Left renal cortex interstitium (tissue), 4 donors: ENCODE results near the gene ZNF609. TPM values are rescaled to one million over a fixed set of nuclear protein-coding genes. Genes with fewer than 3 reads are reported as not detected.
"Not testable (repeated sequence)": the region's sequence is repeated elsewhere in the genome, so short reads cannot be mapped to it uniquely, and the experiment has no call there.

ENCODE experiments used
- DNase-seq, 4 donors: peaks; one replicate each; pipeline ENCODE4 v3.0.0-alpha.2; 2013; ENCODE audit warnings: low read depth in 4 of 4, low spot score in 2 of 4, missing footprints in 1 of 4
- polyA plus RNA-seq, 4 donors: library from polyadenylated mRNA; unstranded; fragments of 120-200 nt; gene quantifications; one replicate each; pipeline ENCODE4 v1.2.1, GENCODE V29; 2013; ENCODE audit not compliant: insufficient read length in 4 of 4

ZNF609 gene
- polyA plus RNA-seq, 4 donors, result 32.4 to 40.9 (median 34.0) TPM

DNA sequence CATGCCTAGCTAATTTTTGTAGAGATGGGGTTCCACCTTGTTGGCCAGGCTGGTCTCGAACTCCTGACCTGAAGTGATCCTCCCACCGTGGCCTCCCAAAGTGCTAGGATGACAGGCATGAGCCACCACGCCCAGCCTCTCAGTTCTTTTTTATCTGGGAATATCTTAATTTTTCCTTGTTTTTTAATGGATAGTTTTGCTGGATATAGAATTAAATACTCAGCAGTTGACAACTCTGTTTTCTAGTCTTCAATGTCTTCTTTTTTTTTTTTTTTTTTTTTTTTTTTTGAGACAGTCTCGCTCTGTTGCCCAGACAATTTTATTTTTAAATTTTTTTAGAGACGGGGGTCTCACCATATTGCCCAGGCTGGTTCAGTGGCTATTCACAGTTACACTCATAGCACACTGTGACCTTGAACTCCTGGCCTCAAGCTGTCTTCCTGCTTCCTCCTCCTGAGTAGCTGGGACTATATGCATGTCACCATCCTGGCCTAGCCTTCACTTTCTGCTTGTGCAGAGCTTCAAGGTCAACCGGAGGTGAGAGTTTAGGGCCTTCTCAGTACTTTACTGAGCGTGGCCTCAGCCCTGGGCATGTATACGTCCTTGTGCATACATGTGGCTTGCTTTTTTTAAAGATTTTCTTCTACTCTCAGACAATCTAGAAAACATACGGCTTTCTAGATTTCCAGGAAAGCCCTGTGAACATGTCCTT is 120.5 kb downstream of the ZNF609 start:
- no peak for DNase-seq

DNA sequence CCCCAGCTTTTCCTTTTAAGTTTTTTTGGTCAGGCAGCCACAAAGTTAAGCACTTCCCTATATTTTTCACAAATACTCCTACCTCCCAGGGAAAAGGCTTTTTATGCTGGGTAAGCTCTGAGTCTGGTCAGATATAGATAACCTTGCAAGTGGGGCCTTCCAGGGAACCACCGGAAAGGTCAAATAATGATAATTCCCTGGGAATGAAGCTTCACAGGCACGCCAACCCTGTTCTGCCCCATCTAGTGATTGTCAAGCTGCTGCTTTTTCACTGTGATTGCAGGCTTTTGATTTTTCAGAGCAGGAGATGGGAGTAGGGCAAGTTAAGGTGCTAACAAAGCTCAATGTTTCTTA is 121.0 kb downstream of the ZNF609 start:
- no peak for DNase-seq

DNA sequence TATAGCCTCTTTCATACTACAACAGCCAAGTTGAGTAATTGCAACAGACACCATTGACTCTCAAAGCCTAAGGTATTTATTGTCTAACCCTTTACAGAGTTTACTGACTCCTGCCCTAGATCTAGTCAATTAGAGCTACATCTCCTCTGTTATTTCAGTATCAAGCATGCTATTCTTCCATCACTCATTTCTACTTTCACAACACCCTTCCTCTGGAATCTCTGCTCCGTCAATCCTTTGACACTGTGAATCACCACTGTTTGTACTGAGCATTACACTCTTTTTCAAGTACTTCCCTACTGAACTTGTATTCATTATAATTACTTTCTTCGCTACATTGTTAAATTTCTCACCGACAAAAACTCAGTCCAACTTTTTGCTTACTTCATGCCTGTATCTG is 121.8 kb downstream of the ZNF609 start:
- DNase-seq, result no peak

DNA sequence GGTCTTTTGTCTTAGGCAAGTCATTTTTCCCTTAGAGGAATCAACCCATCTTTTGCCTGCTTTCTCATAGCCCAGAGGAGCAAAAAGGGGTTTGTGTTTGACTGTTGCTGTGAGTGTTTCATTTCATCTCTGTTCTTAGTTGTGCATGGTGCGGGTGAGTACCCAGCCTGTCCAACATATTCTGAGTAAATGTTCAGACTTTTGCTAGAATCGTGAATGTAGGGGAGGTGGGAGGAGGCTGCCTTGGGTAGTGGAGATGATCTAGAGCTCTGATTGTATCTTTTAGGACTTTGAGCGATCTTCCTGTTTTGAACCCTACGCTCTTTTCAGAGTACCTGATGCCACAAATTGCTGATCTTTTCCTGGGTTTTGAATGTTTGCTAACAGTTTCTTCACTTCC is 123.1 kb downstream of the ZNF609 start:
- no peak for DNase-seq

DNA sequence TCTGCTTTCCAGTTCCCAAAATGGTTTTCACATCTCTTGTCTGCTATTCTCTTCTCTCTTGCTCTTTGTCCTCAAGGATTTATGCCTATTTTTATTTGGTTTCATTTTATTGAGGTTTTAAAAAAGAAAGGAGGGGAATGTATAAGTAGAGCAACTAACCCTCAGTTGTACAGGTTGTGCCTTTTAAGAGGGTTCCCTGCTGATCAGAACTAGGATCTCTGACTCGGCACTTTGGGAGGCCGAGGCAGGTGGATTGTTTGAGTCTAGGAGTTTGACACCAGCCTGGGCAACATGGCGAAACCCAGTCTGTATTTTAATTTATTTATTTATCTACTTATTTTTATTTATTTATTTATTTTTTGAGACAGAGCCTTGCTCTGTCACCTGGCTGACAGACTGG is 123.6 kb downstream of the ZNF609 start:
- DNase-seq, result no peak

DNA sequence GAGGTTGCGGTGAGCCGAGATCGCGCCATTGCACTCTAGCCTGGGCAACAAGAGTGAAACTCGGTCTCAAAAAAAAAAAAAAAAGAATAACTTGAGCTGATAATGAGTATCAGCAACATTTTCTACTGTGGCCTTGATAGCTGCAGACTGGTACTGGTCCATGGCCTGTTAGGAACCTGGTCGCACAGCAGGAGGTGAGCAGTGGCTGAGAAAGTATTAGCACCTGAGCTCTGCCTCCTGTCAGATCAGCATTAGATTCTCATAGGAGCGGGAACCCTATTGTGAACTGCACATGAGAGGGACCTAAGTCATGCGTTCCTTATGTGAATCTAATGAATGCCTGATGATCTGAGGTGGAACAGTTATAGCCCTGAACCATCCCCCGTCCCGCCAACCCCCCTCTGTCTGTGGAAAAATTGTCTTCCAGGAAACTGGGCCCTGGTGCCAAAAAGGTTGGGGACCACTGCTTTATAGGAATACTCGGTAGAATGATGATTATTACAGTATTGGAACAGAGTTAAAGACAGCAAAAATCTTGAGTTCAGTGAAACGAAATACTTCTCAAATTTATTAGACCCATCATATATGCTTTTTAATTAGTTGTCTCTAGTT is 126.0 kb downstream of the ZNF609 start:
- no peak for DNase-seq

DNA sequence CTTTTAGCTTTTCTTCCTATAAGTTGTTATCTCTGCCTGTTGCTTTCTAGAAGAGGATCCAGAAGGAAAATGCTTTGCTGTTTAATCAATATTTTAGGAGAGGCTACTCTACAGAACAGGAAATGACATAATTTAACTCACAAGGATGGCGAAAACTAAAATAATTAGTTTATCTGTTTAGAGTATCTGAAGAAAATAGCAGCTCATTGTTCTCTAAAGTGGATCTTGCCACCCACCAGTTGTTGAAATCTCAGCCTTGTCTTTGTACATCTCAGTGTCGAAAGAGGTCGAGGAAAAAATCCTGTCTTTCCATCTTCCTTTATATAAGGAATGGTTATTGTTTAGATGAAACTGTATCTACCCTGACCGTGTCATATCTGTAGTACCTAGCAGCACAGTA is 126.6 kb downstream of the ZNF609 start:
- DNase-seq, result no peak

DNA sequence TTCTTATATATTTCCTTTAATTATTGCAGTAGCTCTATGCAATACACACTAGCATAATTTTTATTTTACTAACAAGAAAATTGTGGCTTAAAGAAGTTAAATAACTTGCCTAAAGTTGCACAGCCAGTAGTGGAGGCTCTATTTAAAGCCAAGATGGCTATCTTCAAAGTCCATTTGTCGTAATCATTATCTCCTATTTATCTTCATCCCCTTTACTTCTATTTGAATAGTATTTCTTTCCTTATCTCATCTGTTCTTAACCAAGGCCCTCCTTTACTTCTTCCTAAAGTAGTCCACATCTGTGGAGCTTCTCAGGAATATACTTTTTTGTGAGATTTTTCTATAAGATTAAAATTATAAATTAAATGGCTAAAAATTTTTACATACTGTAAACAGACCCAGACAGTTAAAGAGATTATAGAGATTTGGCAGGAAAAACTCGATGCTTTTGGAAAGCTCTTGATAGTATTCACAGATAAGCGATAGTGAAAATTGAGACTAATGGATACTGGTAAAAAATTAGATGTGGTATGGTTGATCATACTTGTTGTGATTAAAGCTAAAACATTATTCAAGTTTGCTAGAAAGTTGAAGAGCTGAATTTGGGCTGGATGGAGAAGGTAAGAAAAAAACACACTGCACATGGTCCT is 129.2 kb downstream of the ZNF609 start:
- no peak for DNase-seq

DNA sequence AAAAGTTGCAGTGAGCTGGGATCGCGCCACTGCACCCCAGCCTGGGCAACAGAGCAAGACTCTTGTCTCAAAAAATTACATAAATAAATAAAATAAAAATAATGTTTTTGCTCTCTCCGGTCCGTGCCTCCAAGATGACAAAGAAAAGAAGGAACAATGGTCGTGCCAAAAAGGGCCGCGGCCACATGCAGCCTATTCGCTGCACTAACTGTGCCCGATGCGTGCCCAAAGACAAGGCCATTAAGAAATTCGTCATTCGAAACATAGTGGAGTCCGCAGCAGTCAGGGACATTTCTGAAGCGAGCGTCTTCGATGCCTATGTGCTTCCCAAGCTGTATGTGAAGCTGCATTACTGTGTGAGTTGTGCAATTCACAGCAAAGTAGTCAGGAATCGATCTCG is 132.5 kb downstream of the ZNF609 start:
- DNase-seq, result not testable (repeated sequence)

DNA sequence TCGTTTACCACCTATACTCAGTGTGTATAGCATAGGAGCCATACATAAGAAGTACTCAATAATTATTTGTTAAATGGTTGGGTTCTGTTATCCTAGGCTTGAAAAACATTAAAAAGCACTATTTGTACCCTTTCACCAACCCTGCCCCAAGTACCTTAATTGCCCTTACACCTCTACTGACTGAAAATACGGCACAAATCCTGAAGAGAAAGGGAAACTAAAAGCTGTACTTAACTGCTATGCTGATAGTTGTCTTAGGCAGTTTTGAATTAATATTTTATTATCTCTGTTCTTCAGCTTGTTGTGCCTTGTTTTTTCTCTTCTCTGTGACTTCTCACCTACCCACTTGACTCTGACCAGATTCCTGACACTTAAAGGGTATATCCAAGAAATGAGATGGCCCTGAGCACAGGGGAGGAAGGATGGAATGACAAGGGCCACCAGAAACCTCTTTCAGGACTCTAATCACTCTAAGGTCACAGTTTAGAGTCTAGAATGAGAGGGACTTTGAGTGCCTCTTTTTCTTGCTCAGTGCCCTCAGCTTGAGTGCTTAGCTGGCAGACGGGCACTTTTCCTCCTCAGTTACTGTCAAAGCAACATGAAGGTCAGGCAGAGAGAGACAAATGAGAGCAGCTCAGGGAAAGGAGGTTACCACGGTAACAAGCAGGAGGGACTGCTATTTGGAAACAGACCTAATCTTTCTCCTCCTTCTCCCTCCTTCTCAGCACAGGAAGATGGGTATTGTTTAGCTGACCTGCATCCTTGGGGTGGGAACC is 136.5 kb downstream of the ZNF609 start:
- DNase-seq, result peak; percentile 34 to 45 (median 40)

DNA sequence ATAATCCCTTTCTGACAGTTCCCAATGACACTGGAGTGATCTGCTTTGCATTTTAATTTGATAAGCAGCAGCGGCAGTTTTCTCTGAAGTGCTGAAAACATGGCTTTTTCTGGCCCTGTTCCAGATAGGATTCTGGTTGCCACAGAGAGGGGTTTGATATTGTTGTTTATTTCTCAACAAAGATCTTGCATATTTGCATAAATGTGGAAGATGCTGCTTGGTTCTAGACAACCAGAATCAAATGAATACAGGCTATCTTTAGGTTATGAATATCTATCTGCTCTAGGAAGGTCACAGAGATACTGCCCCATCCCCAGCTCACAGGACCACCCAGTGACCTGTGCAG is 137.1 kb downstream of the ZNF609 start:
- no peak for DNase-seq

DNA sequence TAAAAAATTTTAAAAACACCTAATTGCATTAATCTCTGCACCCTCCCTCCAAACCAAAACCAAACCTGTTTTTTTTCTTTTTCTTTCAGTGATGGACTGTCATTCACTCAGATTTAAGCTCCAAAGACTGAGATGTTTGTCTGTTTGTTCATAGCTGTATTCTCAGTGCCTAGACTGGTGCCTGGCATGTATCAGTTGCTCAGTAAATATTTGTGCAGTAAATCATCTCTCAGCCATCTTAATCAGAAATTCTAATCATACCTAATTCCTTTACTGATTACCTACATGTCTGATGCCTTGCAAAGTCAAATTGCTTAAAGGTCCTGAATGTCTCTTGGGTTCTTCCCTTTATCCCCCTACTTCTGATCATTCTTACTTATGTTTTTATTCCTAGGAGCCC is 138.8 kb downstream of the ZNF609 start:
- no peak for DNase-seq

DNA sequence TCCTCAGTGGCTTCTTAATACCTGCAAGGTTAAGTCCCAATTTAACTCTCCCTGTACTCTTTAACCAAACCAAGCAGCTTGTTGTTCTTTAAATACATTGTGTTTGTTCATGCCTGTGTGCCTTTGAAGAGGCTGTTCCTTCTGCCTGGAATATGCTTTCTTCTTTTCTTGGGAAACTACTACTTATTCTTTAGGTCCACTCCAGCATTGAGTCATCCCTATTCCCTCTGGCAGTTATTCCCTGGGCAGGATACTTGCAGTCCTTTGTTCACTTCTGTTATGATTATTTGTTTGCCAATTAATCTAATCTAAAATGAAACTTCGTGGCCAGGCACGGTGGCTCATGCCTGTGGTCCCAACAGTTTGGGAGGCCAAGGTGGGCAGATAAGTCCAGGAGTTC is 139.3 kb downstream of the ZNF609 start:
- no peak for DNase-seq

DNA sequence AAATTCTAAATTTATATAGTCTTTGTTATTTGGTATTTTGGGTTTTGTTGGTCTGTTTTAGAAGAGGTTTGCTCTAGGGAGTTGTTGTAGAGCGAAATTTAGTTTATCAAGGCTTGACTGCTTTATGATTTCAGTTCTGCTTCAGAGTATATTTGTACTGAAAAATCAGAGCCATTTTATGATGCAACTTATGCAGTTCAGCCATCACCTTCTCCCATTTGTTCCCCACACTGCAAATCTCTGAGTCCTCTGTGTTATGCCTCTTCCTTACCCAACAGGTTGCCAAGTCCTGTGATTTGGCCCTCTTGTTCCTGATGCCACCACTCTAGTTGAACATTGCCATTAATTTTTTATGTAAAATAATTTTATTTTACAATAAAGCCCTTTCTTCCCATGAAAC is 140.4 kb downstream of the ZNF609 start:
- DNase-seq, result no peak

DNA sequence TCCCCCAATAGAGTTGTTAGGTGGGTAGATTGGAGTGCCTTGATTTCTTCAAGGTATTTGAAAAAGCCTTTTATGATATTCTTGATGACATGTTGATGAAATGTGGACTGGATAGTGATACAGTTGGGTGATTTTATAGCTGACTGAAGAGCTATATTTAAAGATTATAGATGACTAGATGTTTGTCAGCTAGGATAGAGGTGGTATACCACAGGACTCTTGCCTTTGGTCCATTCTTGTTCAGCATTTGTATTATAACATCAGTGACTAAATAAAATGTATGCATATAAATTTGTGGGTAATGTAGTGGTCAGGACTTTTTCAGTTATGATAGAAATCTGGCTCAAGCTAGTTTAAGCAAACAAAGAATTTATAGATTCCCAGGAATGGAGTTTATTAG is 143.9 kb downstream of the ZNF609 start:
- DNase-seq, result no peak

DNA sequence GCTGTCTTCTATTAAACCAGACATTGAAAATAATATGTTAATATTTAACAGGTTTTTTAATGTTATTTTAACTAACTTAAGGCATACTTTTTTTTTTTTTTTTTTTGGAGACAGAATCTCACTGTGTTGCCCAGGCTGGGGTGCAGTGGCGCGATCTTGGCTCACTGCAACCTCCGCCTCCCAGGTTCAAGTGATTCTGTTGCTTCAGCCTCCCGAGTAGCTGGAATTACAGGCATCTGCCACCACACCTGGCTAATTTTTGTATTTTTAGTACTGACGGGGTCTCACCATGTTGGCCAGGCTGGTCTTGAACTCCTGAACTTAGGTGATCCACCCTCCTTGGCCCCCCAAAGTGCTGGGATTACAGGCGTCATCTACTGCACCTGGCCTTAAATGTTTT is 147.0 kb downstream of the ZNF609 start:
- DNase-seq, result not testable (repeated sequence)

DNA sequence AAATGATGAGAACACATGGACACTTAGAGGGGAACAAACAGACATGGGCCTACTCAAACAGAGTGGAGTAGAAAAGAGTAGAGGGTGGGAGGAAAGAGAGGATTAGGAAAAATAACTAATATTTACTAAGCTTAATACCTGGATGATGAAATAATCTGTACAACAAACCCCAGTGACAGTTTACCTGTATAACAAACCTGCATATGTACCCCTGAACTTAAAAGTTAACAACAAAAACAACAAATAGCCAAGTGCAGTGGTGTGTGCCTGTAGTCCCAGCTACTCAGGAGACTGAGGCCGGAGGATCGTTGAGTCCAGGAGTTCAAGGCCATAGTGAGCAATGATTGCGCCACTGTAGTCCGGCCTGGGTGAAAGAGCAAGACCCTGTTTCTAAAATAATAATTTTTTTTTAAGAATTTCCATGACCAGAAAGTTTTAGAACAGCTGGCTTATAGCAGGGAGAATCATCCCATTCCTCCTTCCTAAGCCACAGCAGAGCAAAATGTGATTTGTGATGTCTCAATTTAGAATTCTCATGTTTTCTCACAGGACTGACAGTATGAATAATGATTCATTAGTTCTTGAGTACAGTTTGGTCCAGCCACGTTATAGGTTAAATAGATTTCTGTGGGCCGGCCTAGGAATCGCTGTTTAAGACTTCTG is 150.0 kb downstream of the ZNF609 start:
- DNase-seq, result no peak

DNA sequence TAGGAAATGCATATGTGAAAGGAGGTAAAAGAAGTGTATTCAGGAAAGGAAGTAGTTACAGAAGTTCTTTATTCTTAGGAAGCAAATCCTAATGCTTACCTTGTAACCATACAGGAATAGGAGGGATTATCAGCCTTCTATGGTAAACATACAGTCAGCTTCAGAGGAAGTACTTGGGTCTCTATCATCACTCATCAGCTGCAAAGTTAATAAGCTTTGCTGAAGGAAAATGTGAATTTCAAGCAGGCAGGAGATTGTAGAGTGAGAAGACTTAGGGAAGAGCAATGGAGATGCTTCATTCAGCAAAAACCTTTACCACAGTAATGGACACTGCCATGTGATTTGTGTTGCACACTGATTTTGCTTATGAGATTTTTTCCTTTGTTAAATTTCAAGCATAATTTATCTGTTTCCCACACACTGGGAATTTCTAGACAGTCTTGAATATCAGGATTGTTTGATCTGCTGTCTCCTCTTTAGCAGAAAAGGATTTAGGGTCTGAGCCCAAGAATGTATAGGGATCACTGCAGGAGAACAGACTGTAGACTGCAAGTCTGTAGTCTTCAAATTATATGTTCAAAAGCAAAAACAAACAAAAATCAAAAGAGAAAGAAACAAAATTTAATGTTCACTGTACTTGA is 150.8 kb downstream of the ZNF609 start:
- no peak for DNase-seq

DNA sequence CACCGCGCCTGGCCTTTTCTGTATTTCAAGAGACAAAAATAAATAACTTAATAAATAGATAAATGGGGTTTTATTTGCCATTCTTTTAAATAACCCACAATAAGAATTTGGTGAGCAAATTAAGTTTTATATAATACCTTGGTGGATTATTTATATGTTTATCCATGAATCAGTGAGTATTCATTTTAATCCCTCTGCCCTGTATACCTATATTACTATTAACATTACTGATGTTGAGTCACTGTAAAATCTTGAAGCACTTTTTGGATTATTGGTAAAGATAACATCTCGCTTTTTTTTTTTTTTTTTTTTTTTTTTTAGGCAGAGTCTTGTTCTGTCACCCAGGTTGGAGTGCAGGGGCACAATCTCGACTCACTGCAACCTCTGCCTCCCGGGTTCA is 154.1 kb downstream of the ZNF609 start:
- no peak for DNase-seq

DNA sequence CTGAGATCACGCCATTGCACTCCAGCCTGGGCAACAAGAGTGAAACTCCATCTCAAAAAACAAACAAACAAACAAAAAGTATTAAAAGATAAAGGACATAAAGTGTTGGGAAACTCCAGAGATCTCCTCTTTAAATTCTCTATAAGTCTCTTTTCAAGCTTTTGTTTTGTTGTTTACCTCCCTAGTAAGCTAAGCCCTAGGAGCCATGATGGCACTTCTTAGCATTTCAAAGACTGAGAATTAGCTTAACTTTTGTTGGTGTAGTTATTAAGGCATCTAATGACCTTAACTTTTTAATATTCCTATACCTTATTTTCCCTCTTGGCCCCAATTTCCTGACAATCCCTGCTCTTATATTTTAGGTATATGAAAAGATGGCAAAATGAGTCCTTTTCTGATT is 157.3 kb downstream of the ZNF609 start:
- DNase-seq, result no peak

DNA sequence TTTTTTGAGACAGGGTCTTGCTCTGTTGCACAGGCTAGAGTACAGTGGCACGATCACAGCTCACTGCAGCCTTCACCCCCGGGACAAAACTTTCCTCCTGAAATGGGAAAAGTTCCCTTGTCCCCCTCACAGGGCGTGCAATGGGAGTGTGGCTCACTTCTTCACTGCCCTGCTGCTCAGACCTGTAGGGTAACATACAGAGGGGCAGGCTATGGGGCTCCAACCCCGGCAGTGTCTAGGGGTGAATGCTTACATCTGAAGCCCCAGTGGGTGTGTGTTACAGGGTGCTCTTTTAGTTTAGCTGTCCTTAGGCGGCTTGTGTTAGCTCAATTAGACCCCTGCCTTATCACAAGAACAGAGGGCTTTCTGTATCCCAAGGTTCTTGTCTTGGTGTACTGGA is 157.8 kb downstream of the ZNF609 start:
- DNase-seq, result no peak
